ENCODE data around the gene TBC1D17.

TBC1D17 gene

GRCh38 chr19:49895566-49896297 lies 18.2 kb downstream of the TBC1D17 start:
- no peak for DNase-seq

- DNase-seq: no peak
Observed at GRCh38 chr19:49896863-49897621, 19.5 kb downstream of the TBC1D17 start, which contains the start of gene IL4I1. TSS of gene IL4I1 (minus strand) at chr19:49896887. CDS start at chr19:49896160, 727 bp downstream.

DNA sequence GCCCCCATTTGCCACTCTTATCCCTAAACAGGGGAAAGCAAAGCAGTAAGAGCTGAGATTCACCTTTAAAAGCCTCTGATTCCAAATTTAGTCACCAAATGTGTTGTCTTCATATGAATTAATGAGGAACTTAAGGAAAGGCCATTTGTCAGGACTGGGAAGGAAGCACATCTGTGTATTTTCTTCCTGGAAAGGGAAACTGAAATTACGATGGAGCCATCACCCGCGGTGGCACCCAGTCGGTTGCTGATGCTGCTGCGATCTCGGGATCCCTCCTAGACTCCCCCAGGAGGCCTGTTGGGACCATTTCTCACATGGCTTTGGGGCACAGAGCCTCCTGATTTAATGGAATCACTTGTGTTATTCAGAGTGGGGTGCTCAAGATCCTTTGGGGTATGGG lies 26.6 kb downstream of the TBC1D17 start:
- DNase-seq: no peak

DNA sequence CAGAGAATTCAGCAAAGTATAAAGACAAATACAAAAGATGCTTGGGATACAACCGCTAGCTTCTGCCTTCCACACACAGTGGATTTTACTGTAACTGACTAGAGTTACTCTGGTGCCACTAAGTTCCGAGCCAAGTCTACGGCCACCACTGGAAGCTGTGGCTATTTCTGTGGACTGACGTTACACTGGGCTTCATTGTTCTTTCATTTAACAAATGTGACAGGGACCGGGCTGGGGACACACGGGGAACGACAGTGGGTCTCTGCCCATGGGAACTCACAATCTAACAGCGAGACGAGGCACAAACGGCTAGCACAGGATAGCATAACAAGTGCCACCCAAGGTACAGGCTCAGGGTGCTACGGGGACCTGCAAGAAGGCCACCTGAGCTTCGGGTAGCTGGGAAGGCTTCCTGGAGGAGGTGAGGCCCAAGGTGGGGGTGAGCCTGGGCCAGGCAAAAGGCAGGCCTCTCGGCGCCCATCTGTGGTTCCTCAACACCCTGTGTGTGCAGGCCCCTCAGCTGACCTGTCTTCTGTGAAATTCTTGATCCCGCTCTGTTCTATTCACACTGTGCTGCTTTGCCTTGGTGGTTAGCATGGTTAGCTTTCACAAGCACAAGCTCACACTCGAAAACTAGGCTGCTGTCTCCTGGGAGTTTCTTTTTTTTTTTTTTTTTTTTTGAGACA lies 29.5 kb downstream of the TBC1D17 start:
- DNase-seq: no peak

- DNase-seq: no peak
Observed at GRCh38 chr19:49907745-49908446, 30.4 kb downstream of the TBC1D17 start.

DNA sequence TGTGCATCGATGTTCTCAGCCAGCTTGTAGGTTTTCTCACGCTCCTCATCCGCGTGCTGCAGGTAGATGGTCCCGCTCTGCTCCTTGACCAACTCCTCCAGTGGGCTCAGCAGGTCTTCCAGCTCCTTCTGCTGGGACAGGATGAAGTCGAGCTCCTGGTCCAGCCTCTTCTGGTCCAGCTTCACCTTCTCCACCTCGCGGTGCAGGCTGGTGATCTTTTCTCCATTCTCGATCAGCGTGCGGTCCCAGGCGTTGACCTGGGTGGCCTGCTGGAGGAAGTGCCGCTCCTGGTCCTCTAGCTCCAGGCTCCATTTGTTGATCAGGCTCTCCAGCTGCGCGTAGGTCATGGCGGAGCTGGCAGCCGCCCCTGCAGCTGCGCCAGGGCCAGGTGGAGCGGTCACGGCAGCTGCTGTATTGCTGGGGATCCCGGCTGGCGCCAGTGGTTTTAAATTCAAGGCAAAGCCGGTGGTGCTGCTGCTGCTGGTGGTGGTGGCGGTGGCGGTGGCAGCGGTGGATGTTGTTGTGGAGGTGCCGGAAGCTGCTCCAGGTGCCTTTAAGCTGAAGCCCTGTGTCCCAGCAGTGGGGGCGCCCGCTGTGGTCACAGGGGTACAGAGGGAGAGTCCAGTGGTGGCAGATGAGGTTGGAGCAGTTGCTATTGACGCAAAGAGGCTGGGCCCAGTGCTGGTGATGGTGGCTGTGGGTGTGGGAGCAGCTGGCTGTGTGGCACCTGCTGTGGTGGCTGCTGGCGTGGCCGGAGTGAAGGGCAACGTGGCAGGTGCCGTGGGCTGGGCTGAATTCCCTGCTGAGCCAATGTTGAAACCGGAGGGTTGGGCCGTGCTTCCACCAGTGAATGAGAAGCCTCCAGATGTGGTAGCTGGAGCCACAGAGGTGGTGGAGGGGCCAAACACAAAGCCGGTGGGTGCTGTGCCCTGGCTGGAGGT lies 31.2 kb downstream of the TBC1D17 start:
- no peak for DNase-seq

DNA sequence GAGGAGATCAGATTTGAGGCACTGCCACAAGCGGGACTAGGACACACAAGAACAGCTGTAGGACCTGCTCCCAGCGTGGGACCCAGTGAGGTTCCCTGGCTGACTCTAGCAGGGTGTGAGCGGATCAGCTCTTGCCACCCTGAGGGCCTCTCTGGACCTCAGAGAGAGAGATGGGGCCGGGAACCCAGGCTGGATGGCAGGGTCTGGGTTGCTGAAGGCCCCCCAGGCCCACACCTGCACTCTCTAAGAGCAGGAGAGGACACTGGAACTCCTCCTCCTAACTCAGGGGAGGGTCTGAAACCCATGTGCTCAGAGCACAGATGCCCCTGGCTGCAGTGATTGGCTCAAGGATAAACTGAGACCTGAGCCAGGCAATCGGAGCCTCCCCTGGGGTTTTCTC lies 32.7 kb downstream of the TBC1D17 start:
- peak; percentile 44 for DNase-seq

GRCh38 chr19:49911381-49912145 lies 34.1 kb downstream of the TBC1D17 start:
- DNase-seq: no peak

DNA sequence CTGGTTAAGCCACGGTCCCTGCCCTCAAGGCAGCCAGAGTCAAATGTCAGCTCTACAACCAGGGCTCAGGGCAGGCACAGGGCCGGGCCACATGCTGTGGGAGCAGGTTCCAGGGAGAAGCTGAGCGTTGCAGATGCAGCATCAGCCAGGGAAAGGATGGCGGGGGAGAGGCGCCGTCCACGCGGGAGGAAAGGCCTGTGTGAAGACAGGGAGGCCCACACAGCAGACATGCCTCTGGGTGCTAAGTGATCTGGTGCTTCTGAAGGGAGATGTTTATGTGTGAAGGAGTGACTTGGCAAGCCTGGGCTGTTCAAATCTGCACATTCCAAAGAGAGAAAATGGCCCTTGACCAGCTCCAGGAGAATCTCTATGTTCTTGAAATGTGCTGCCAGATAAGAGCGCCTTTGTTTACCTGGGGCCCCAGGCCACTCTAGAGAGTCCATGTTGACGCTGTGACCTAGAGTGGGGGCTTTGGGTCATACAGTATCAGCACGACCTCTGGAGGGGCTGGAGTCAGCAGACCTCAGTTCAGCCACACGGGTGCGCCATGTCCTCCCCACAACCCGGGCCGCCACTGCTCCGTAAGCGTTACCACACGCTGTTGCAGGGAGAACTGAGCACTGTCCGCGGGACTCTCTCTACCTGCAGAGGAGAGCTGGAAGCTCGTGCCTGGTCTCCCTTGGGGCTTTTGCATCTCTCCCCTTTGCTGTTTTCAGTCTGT lies 35.6 kb downstream of the TBC1D17 start:
- no peak for DNase-seq

DNA sequence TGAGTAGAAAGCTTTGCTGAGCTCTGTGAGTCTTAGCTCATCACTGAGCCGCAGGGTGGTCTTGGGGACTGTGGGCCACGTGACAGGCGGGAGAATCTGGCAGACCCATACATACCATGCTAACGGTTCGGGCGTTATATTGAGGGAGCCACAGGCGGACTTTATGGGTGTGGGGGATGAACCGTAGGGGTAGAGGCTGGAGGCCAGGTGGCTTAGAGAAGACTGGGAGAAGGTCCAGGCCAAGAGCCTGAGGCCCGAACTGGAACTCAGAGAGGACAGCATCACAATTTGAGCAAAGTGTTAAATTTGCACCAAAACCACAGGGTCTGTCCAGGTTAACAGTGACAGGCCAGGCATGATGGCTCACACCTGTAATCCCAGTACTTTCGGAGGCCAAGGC lies 36.2 kb downstream of the TBC1D17 start:
- DNase-seq: no peak

DNA sequence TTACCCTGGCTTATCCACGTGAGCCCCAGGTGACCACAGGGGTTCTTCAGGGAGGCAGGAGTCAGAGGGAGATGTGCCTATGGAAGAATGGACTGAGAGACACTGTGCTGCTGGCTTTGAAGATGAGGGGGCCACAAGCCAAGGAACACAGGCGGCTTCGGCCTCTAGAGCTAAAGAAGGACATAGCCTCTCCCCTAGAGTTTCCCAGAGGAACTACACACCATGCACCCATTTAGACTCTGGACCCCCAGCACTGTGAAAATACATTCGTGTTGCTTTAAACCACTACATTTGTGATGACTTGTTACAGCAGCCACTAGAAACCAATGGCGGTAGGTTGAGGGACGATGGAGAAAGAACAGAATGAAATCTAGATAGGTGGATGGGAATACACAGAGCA lies 37.8 kb downstream of the TBC1D17 start:
- DNase-seq: no peak

- no peak for DNase-seq
Observed at GRCh38 chr19:49916839-49917733, 39.6 kb downstream of the TBC1D17 start.

GRCh38 chr19:49918089-49918488 lies 40.6 kb downstream of the TBC1D17 start:
- no peak for DNase-seq

DNA sequence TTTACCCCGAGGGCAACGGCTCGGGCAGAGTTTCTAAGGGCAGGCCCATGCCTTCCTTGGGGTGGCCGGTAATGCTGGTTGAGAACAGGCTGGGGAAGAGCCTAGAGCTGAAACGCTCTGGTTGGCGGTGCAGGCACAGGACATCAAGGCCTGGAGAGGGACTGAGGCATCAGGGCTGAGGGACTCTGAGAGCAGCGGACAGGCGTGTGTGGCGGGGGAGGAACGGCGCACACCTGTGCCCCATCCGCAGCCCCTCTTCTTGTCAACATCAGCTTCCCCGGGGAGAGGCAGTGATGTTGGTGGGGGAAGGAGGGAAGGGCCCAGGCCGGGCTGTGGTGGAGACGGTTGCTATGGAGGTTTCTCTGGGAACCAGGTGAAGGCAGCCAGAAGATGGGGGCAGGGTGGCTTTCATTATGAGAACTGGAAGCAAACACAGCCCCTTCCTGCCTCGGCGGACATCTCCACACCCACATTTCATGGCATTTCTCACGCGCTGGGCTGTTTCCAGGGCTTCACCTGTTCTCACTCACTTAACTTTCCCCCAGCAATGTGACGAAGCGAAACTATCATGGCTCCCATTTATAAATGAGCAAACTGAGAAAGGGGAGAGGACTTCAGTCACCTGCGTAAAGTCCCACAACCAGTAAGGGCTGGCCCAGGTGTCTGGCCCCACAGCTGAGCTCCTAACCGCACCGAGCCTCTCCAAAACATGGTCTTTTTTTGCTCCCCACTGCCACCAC lies 43.3 kb downstream of the TBC1D17 start:
- peak; percentile 37 for DNase-seq

DNA sequence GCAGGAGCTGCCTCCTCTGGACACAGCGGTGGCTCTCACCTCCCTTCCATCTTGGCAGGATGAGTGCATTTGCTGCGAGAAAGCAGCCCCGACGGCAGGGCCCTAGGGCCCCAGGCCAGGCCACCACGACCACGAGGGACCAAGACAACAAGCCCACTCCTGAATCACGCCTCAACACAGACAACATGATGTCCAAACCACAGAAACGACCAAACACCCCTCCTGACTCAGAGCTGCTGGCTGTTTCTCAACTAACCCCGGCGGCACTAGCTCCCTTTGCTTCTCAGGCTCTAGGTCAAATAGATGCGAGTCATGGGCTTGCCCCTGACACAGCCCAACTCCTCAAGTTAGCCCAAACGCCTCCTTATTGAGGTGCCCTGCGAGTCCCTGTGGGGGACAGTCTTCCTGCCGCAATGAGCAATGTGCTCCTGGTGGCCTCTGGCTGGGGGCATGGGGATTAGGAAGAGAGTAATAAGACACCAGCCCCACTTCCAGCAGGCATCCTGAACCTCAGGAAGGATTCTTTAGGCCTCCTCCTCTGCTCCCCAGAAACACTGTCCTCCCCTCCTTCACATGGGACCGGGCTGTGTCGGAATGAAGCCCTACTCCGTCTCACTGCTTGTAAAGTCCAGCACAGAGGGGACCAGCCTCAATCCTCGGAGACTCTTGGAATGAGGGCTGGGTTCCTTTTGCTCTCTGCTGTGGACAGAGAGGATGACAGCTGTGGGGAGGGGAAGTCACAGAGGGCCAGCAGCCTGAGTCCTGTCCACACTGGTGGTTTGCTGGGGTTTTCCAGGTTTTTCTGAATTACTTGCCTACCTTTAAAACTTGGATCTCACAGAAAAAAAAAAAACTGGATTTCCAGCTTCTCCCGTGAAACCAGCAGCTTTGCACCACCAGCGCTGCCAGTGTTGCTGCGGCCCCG lies 44.6 kb downstream of the TBC1D17 start:
- no peak for DNase-seq

DNA sequence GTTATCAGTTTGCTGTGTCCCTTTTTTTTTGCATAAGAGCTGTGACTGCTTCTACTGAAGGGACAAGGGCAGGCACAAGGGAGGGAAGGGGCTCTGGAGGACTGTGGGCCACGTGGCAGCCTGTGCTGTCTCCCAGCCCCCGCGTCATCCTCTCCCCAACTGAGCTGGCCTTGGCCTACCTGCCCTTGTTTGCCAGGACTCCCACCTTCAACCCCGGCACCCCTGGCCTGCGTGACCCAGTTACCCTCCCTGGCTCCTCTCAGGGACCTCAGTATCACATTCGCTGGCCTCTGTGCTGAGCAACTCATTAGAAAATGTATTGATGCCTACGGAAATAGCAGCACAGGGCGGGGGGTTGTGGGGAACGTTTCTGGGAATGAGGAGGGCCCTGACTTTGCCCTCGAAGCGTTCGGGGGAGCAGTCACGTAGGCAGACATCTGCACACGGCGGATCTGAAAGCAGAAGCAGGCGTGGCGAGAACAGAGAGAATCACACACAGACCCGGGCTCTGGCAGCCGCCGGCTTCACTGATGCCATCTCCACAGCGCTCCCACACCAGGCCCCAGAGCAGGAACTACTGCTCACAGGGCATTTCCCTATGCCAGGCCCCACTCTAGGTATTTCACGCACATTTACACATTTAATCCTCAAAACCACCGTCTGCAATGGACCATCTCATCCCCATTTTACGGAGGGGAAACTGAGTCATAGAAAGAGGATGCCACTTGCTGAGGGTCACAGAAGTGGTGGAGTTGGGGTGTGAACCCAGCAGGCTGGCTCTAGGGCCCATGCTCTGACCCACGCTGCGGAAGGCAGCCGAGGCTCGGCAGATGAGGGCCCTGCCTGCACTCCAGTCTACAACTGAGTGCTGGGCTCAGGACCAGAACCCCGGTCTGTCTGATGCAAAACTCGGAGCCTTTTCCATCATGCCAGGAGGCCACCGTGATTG lies 45.8 kb downstream of the TBC1D17 start:
- no peak for DNase-seq
